Left ventricle myocardium inferior (tissue), 1 donor: ENCODE measurements around the gene UNC13A. TPM values are rescaled to one million over a fixed set of nuclear protein-coding genes. Genes with fewer than 3 reads are reported as not detected.

Experiments used
- DNase-seq: peaks from one replicate; pipeline ENCODE4 v3.0.0-alpha.2; 2020
- H3K27ac ChIP-seq: fragments of 200-600 bp; replicated peaks from 2 replicates; pipeline ENCODE4 v1.8.0; 2021
- H3K27me3 ChIP-seq: fragments of 200-600 bp; 2 replicates; pipeline ENCODE4 v1.8.0; 2021; ENCODE audit warnings: low read depth
- H3K36me3 ChIP-seq: fragments of 200-600 bp; 2 replicates; pipeline ENCODE4 v1.8.0; 2021
- H3K4me1 ChIP-seq: fragments of 200-600 bp; 2 replicates; pipeline ENCODE4 v1.8.0; 2021
- H3K4me3 ChIP-seq: fragments of 200-600 bp; 2 replicates; pipeline ENCODE4 v1.8.0; 2021; ENCODE audit warnings: mild to moderate bottlenecking, moderate library complexity
- H3K9me3 ChIP-seq: fragments of 200-600 bp; replicated peaks from 2 replicates; pipeline ENCODE4 v1.8.0; 2021
- intact Hi-C: fragments of 100-400 bp; cut with micrococcal nuclease; formaldehyde crosslinking; loops from one replicate; pipeline ENCODE4 v1.11.0; 2022
- total RNA-seq: library from RNA; stranded (reverse); fragmentation: NEBNext Ultra II Directional; extraction: Animal tissue kit (Norgen Biotek cat#: 25700); gene quantifications from one replicate; pipeline ENCODE4 v1.2.1, GENCODE V29; 2021
- TF ChIP-seq, protein P1 (sequence below): fragments of 200-600 bp; IDR thresholded peaks from 2 replicates; pipeline ENCODE4 v1.8.0; 2021; ENCODE audit warnings: antibody characterized with exemption, mild to moderate bottlenecking, borderline replicate concordance
- donor health status: DM: no; HTN: yes; CAD: no; lungs with severe emphysema.

The UNC13A gene
- total RNA-seq, 1 donor from 2014 or later: 0.05 TPM

- Histone ChIP-seq H3K36me3 (no peaks in the 10 kb centered on the region), H3K27ac (no peak overlapping the region), H3K9me3 (peaks cover 13% of the 10 kb centered on the region), H3K27me3 (peaks cover 3% of the 10 kb centered on the region), H3K4me1 (no peaks in the 10 kb centered on the region), H3K4me3 (no peak overlapping the region)
- DNase-seq: no peak
- intact Hi-C loops: no loop called here
- TF ChIP-seq, protein P1, sequence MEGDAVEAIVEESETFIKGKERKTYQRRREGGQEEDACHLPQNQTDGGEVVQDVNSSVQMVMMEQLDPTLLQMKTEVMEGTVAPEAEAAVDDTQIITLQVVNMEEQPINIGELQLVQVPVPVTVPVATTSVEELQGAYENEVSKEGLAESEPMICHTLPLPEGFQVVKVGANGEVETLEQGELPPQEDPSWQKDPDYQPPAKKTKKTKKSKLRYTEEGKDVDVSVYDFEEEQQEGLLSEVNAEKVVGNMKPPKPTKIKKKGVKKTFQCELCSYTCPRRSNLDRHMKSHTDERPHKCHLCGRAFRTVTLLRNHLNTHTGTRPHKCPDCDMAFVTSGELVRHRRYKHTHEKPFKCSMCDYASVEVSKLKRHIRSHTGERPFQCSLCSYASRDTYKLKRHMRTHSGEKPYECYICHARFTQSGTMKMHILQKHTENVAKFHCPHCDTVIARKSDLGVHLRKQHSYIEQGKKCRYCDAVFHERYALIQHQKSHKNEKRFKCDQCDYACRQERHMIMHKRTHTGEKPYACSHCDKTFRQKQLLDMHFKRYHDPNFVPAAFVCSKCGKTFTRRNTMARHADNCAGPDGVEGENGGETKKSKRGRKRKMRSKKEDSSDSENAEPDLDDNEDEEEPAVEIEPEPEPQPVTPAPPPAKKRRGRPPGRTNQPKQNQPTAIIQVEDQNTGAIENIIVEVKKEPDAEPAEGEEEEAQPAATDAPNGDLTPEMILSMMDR: no peak
These were observed 32.2 kb downstream of the UNC13A start for GRCh38 chr19:17655751-17656472.

DNA sequence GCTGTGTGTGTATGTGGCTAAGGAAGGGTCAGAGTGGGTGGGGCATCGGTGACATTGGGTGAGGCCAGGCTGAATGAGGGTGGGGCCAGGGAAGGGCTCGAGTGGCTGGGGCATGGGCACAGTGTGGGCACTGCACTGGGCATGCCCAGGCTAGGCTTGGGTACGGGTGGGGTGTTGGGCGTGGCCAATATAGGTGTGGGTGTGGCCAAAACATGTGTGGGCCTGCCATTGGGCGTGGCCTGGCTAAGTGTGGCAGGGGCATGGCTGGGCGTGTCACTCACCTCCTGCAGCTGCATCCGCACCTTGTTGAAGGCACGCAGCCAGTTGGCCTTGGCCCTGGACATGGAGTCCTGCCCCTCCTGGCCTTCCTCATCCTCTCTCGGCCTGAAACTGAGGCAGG is 33.2 kb downstream of the UNC13A start:
- peaks cover 13% of the 10 kb centered on the region for H3K9me3 ChIP-seq
- no peak overlapping the region for H3K4me3 ChIP-seq
- H3K27me3 ChIP-seq: peaks cover 3% of the 10 kb centered on the region
- TF ChIP-seq, protein P1: no peak
- no peaks in the 10 kb centered on the region for H3K4me1 ChIP-seq
- no peak overlapping the region for H3K27ac ChIP-seq
- intact Hi-C loops: no loop called here
- no peak for DNase-seq
- H3K36me3 ChIP-seq: no peaks in the 10 kb centered on the region

DNA sequence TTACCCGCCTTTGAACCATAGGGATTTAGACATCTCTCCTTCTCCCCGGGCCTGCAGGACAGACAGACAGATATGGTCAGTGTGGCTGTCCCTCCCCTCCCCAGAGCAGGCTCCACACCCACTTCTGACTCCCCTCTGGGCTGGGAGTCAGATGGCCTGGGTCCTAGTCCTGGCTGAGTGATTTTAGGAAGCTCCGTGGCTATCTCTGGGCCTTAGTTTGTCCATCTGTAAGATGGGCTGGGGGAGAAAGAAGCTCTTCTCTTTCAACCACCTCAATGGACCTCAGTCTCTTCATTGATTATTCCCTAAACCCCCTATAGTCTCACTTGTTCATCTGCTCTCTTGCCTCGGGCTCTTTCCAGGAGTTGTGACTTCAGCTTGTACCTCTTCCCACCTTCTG is 35.5 kb downstream of the UNC13A start:
- Histone ChIP-seq H3K27ac (no peak overlapping the region), H3K27me3 (peaks cover 6% of the 10 kb centered on the region), H3K4me1 (no peaks in the 10 kb centered on the region), H3K9me3 (peaks cover 13% of the 10 kb centered on the region), H3K4me3 (no peak overlapping the region), H3K36me3 (no peaks in the 10 kb centered on the region)
- DNase-seq: no peak
- intact Hi-C loops: no loop called here
- TF ChIP-seq, protein P1: no peak

GRCh38 chr19:17648786-17649185 is 39.4 kb downstream of the UNC13A start:
- no peaks in the 10 kb centered on the region for H3K36me3 ChIP-seq
- intact Hi-C loops: no loop called here
- no peaks in the 10 kb centered on the region for H3K4me1 ChIP-seq
- no peak for DNase-seq
- H3K9me3 ChIP-seq: peaks cover 2% of the 10 kb centered on the region
- TF ChIP-seq, protein P1: no peak
- no peak overlapping the region for H3K27ac ChIP-seq
- H3K27me3 ChIP-seq: peaks cover 38% of the 10 kb centered on the region
- no peak overlapping the region for H3K4me3 ChIP-seq

DNA sequence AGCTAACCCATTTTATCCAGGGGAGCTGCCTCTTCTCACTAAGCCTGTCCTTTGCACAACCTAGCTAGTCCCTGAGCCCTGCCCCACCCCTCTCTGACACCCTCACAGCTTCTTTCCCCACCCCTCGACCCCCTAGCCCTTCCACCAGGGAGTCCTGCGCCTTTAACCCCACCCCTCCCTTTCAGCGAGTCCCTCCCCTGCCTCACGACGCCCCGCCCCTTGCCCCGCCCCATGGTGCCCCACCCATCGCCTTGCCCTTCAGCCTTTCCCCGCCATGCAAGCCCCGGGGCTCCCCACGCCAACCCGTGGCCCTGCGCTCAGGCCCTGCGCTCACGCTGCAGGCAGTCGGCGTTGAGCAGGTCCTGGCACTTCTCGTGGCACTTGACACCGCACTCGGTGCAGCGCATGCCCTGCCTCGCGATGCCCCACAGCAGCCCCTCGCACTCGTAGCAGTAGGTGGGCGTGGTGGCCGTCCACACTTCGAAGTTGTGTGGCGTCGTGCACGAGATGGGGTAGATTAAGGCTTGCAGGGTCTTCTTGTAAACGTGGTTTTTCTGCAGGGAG is 40.0 kb downstream of the UNC13A start:
- intact Hi-C loops: no loop called here
- Histone ChIP-seq H3K9me3 (no peaks in the 10 kb centered on the region), H3K4me1 (no peaks in the 10 kb centered on the region), H3K27ac (no peak overlapping the region), H3K36me3 (no peaks in the 10 kb centered on the region), H3K4me3 (no peak overlapping the region), H3K27me3 (peaks cover 44% of the 10 kb centered on the region)
- DNase-seq: no peak
- TF ChIP-seq, protein P1: no peak
